HG03196 (cell line): Measurements from ENCODE around the gene CD247.

ENCODE experiments used
- ATAC-seq: cut with Tn5 transposase; IDR thresholded peaks from one replicate; pipeline ENCODE4 v1.9.1; 2021; ENCODE audit not compliant: unreplicated experiment

The CD247 gene

DNA sequence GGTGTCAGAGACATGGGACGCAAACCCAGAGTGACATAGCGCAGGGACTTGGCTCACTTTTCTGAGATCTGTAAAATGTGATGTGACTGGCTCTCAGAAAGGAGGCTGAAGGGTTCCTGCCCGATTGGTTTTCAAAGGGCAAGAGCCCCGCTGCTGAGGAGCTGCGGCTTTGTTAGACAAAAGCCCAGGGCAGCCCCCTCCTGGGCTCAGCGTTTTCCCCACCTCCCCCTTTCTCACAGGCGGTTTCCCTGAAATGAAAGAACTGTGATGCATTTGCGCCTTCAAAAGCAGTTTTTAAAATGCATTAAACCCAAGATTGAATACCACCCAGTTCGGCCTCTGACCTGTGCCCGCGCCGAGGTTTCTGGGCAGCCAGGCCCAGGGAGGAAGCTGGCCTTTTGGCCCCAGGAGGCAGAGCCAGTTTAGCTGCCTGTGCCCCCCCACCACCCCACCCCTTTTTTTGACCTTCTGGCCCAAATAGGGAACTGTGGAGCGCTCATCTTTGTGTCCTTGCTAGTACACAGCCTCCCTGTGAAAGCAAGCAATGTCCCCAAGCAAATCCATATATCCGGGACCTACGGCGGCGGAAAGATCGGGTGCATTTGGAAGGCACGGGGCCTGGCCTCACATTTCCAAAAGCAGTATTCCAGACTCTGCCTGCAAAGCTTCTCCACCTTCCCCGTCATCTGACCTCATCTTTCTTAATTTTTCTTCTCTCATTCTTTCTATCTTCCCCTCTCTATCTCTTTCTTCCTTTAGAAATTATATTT is 28.6 kb downstream of the CD247 start:
- no peak for ATAC-seq

GRCh38 chr1:167488786-167489185 is 29.5 kb downstream of the CD247 start:
- ATAC-seq = no peak

GRCh38 chr1:167487614-167488013 is 30.7 kb downstream of the CD247 start:
- no peak for ATAC-seq

GRCh38 chr1:167486090-167486824 is 32.1 kb downstream of the CD247 start:
- no peak for ATAC-seq

DNA sequence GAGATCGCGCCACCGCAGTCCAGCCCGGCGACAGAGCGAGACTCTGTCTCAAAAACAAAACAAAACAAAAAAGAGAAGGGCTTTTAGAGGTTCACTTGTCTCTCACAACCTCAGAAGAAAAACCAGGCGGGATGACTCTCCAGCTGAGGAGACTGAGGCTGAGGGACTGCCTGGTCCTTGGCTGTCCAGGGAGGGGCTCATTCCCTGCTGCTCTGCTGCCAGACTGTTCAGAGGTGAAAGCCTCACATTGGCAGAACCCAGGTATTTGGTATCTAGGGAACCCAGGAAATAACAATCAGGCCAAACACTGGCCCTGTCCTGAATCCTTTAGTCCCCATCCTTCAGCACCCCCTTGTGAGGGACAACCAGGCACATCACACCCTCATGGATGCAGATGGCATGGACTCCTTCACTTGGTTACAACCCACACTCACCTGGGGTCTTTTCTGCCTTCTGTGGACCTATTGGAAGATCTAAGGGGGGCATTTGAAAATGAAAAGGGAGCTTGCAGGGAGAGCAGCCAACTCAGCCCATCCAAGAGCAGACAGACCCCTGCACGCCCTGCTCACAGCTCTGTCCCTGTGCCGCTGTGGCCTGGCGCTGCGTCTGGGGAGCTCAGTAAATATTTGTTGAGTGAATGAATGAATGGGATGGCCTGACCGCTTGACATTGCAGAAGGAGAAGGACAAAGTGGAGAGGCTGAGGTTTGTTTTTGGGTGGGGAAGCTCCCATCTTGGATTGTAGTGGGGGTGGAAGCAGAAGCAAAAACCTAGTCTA is 33.4 kb downstream of the CD247 start:
- no peak for ATAC-seq

GRCh38 chr1:167483790-167484189 is 34.5 kb downstream of the CD247 start:
- no peak for ATAC-seq

GRCh38 chr1:167482184-167482583 is 36.1 kb downstream of the CD247 start:
- ATAC-seq = no peak

- ATAC-seq = no peak
These were observed 38.9 kb downstream of the CD247 start for GRCh38 chr1:167479331-167479979.

DNA sequence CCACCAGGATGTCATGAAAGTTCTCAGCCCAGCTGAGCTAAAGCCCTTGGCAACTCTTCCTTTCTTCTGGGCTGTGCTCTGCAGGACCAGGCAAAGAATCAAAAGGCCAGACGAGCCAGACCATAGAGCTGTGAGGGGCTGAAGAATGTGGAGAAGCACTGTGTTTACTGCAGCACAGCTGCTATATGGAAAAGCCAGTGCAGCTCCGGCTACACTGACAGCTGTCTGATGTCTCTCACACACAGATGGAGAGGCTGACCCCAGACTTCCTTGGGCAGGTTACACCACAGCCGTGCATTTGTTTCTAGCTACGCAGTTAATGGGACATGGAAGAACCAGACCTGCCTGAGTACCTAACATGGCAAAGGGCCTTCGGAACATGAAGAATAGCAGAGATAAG is 40.3 kb downstream of the CD247 start:
- ATAC-seq = no peak

DNA sequence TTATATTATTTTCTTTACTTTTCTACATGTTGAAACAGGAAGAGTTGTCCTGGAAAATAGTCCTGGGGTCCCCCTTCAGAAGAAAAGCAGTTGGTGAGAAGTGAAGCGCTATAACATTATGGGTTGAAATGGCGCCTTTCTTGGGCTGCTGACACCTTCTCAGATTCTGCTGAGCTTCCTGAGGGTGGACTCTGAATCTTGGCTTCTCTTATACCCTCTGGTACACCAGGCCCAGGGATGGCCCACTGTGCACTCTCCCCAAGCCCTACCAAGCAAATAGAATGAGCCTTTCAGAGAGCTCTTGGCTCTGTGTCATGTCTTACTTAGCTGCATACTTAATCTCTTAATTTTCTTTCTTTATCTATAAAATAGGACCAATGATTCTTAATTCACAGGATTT is 42.3 kb downstream of the CD247 start:
- no peak for ATAC-seq

DNA sequence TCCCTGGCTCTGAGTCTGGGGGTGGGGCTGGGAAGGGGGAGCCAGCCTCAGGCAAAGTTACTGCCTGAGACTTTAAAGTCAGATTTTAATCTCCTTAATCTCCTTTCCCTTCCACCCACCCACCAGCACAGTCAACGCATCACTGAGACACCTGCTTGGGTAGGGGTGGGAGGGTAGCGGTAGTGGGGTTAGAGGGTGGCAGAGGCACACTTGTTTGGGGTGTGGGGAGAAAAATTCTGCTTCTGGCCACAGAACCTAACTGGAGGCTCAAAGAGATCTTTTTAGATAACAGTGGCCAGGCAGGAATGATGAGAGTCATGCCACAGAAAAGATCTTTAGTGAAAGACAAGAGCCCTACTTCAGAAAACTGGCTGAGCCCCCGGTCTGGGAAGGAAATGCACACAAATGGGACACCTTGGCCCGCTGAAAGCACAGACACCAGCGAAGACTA is 44.1 kb downstream of the CD247 start:
- no peak for ATAC-seq

DNA sequence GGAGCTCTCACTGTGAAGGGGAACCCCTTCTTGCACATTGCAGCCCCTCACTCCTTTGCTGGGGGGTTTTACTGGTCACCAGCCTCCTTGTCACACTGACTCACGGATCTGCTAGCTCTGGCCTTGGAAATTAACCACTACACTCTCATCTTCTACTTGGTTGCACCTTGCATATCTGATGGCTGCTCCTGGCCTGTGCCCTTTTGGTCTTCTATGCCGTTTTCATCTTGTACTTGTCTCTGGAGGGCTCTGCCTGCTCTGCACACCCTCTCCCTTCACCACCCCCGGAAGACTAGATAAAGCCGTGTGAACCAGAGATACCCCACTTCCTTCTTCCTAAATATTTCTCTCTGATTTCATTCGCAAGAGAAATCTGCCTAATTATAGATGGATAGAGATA is 44.6 kb downstream of the CD247 start:
- ATAC-seq = no peak

DNA sequence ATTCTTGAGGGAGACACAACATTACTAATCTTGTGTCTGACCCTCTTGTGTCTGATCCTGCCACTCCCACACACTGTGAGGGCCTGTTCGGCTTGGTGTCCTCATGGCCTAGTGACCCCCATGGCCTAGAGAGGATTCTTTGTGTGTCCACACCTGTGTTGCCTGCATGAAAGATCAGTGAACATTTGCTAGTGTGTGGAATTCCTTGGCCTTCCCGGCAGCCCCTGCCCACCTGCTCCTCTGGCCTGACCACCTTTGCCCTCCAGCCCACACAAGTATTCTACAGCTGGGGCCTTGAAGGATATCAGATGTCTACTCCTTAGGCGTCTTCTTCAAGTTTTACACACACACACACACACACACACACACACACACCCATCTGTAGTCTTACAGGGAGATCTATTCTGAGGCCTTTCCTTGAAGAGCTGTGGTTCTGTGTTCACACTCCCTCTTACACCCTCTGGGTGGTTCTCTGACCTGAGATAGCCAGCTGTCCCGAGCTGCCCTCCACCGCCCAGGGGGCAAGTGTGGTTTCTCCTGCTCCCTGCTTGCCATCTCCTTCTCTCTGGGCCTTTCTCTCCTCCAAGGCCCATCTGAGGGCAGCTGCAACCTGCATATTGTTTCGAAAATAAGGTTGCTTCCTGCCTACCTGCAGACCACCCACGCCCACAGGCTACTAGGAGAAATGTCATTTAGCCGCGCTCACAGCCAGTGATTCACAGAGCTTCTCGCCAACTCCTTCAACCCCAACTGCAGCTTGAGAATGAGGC is 45.4 kb downstream of the CD247 start:
- no peak for ATAC-seq

- ATAC-seq = no peak
These were observed 46.8 kb downstream of the CD247 start for GRCh38 chr1:167471568-167471967.

GRCh38 chr1:167469280-167469965 is 48.9 kb downstream of the CD247 start:
- ATAC-seq = no peak

- no peak for ATAC-seq
These were observed 50.6 kb downstream of the CD247 start for GRCh38 chr1:167467752-167468151.

DNA sequence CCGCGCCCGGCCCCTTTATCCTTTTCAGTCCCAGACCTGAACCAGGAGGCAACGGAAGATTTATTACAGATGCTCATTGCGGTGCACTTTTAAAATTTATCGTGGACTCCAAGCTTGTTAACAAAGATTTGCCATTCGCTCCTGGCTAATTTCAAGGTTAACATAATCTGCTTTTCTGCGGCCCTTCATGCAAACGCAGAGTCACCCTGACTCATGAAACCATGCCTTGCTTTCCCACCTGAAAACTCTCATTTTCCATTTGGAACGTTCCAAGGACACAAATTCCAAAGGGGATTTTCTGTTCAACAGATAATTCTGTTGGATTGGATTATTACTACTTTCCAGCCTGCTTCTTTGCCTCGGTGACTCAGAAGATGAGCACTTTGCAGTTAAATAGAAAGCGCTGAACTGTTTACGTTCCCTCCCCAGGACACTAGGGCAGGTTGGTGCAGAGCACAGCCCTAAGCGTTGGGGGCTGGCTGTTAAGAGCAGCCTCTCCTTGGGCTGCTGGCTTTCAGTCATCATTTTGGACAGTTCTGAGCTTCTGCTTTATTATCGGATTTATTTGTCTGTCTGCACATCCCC is 51.1 kb downstream of the CD247 start:
- no peak for ATAC-seq

GRCh38 chr1:167465743-167466142 is 52.6 kb downstream of the CD247 start:
- ATAC-seq = no peak

DNA sequence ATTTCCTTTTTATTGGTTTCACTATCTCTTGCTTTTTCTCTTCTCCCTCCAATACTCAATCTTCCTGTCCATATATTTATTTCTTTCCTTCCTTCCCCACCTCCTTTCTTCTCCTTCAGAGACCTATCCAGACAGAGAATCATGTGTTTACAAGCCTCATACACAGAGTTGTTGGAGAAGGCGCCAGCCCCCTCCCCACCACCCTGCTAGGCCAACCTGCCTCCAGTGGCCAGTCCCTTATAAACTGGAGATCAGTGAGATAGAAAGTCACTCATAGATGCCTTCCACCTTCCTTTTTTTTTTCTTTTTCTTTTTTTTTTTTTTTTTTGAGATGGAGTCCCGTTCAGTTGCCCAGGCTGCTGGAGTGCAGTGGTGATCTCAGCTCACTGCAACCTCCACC is 53.3 kb downstream of the CD247 start:
- no peak for ATAC-seq
